Heart left ventricle (tissue), 13 donors: Measurements from ENCODE around the gene PTPRN2.

Experiments used
- CTCF ChIP-seq, 12 donors: fragments of 200-600 bp; sonication (generic) in 4 of 12; IDR thresholded peaks; one replicate each; pipeline versions ENCODE4 v1.5.0 to v1.8.0; 2018 to 2022; ENCODE audit warnings: antibody characterized with exemption in 12 of 12, mild to moderate bottlenecking in 5 of 12
- POLR2A ChIP-seq, 2 donors: fragments of 450-650 bp; IDR thresholded peaks; one replicate each; pipeline ENCODE4 v1.6.1; 2017; ENCODE audit warnings: antibody characterized with exemption in 2 of 2, mild to moderate bottlenecking in 2 of 2, moderate library complexity in 2 of 2
- donor health status: ischemic (EF 13 %, LVEDD 7.1; RV severe dilation, severe dysfunction).
- donor health status: DM: no; HTN: yes; CAD: no.
- donor health status: DM: no; HTN: no; CAD: no.
- donor health status: ischemic (EF 25% LVEDD 6.9; RV normal size, moderate dysfunction).
- donor health status: ischemic (EF 25% LVEDD 5.7; RV mildly dilated, moderate dysfunction).
- donor health status: ischemic (EF 35%, LVEDD 5.7; RV mildly dilated, moderate dysfunction).
- donor health status: nonischemic (EF 11% LVEDD 7.7; RV severe dilation, severe dysfunction).
- donor health status: DM: yes; HTN: yes; CAD: no.
- donor health status: PGD.
- donor health status: ischemic (EF 29% LVEDD 5.4; RV normal size, mild dysfunction).
- donor health status: nonischemic (EF 23%, LVEDD 6.1; RV moderate dilation, normal function).

- TF ChIP-seq CTCF (IDR thresholded peaks at IDR 0.05) = no peak
- TF ChIP-seq POLR2A (IDR thresholded peaks at IDR 0.05) = no peak
Observed at GRCh38 chr7:158563911-158564662, 23.5 kb downstream of the PTPRN2 start.
